ENCODE data around the gene RET. TPM values are rescaled to one million over a fixed set of nuclear protein-coding genes. Genes with fewer than 3 reads are reported as not detected.

RET gene
- total and polyA plus RNA-seq, 2 of the 8 experiments (the other 6 are each of a cell fraction or from before 2014, with no cell fraction given): 6.7 to 8.4 TPM

- no peaks in the 10 kb centered on the region; a peak in 1 of 4 replicates for H3K9me3 ChIP-seq (ENCODE audit: insufficient read depth in 2 of 2, low read depth in 1 of 2, low read length in 1 of 2)
- H2BK120ac ChIP-seq (replicated peaks; ENCODE audit: low read depth, low read length): no peak overlapping the region
- DNase-seq (ENCODE audit: low read depth in 1 of 2, low spot score in 2 of 2): no peak
- FAIRE-seq: no peak
- H3K4me3 ChIP-seq (ENCODE audit: extremely low read depth in 1 of 4, insufficient read depth in 2 of 4, low read depth in 3 of 4, low read length in 4 of 4): no peak overlapping the region
- H4K8ac ChIP-seq (ENCODE audit: extremely low read depth, insufficient read depth, low read length): no peak overlapping the region
- no peak overlapping the region for H2BK5ac ChIP-seq (ENCODE audit: low read depth, low read length)
- no peak for TF ChIP-seq BCL11A (IDR thresholded peaks at IDR 0.05; ENCODE audit: low read depth in 2 of 2, low read length in 2 of 2)
- H2AK5ac ChIP-seq (ENCODE audit: low read depth, low read length): no peak overlapping the region
- no peaks in the 10 kb centered on the region for H3K79me1 ChIP-seq (ENCODE audit: low read depth, low read length)
- H3K9ac ChIP-seq (replicated peaks in 1 of 4; ENCODE audit: extremely low read depth in 1 of 4, low read depth in 3 of 4, low read length in 3 of 4): no peak overlapping the region
- no peaks in the 10 kb centered on the region for H3K23me2 ChIP-seq (ENCODE audit: low read depth, low read length)
- H3K4me1 ChIP-seq (replicated peaks in 1 of 4; ENCODE audit: control insufficient read depth in 3 of 4, insufficient read depth in 4 of 4, low read length in 3 of 4): peaks cover 0 to 4% (median 1%) of the 10 kb centered on the region in 4 experiments; a peak in 1 of 7 replicates
- no peaks in the 10 kb centered on the region for H3K27me3 ChIP-seq (replicated peaks in 1 of 4; ENCODE audit: control insufficient read depth in 3 of 4, extremely low read depth in 1 of 4, insufficient read depth in 3 of 4, low read length in 3 of 4)
- ChIA-PET POLR2A (ENCODE audit: partially characterized antibody) (no interaction called here), CTCF (ENCODE audit: partially characterized antibody) (no interaction called here)
- no peaks in the 10 kb centered on the region for H3K79me2 ChIP-seq (ENCODE audit: control insufficient read depth in 1 of 2, insufficient read depth in 2 of 2, low read length in 2 of 2)
- H3K4me2 ChIP-seq (ENCODE audit: insufficient read depth in 1 of 2, low read depth in 2 of 2, low read length in 2 of 2): no peak overlapping the region
- H3K56ac ChIP-seq (replicated peaks; ENCODE audit: insufficient read length, low read depth, low read length): no peak overlapping the region
- no peak overlapping the region for H3K27ac ChIP-seq (ENCODE audit: low read depth, low read length)
- no peak overlapping the region for H2BK12ac ChIP-seq (ENCODE audit: low read depth, low read length)
- peaks cover 0 to 1% of the 10 kb centered on the region in 2 experiments for H4K20me1 ChIP-seq (replicated peaks in 1 of 2; ENCODE audit: control insufficient read depth in 1 of 2, insufficient read depth in 2 of 2, low read length in 2 of 2)
- H3K18ac ChIP-seq (ENCODE audit: extremely low read depth, low read length): no peak overlapping the region
- no peak overlapping the region for H3K23ac ChIP-seq (ENCODE audit: insufficient read length)
- H3K4ac ChIP-seq (replicated peaks; ENCODE audit: insufficient read length, low read depth, low read length): no peak overlapping the region
- H4K5ac ChIP-seq (ENCODE audit: insufficient read length, low read depth, low read length): no peak overlapping the region
- no peak overlapping the region for H4K91ac ChIP-seq (replicated peaks; ENCODE audit: insufficient read length, low read length)
- WGBS, 2 experiments (ENCODE audit: extremely low coverage in 1 of 2, insufficient coverage in 1 of 2, insufficient read length in 1 of 2, insufficient replicate concordance in 2 of 2, low coverage in 1 of 2, low lambda C conversion rate in 2 of 2, missing lambda C conversion rate in 1 of 2): 86% methylated on average over 8 of the region's 8 CpGs; no CpG with 5 or more reads in 1 of the 2 experiments
- H3K36me3 ChIP-seq (ENCODE audit: control insufficient read depth in 2 of 4, insufficient read depth in 4 of 4, low read length in 3 of 4): no peaks in the 10 kb centered on the region; a peak in 2 of 8 replicates
- H2BK20ac ChIP-seq (ENCODE audit: low read length): no peak overlapping the region
- H2BK15ac ChIP-seq (ENCODE audit: low read length): no peak overlapping the region
- no peak overlapping the region for H3K14ac ChIP-seq (ENCODE audit: insufficient read length)
- no peak overlapping the region for H2AFZ ChIP-seq (ENCODE audit: low read length)
Measured at GRCh38 chr10:43128331-43128730, 51.5 kb downstream of the RET start.

Measured in H1 (cell line).